Activated CD8-positive, alpha-beta T cell treated with anti-CD3 and anti-CD28 coated beads, Interleukin-2, amount 10 ng/mL, durations not matched to agents 7 days and 5 days (primary cell): ENCODE data around the gene HLA-DPB1. TPM values are rescaled to one million over a fixed set of nuclear protein-coding genes. Genes with fewer than 3 reads are reported as not detected.
"Not testable (repeated sequence)": the region's sequence is repeated elsewhere in the genome, so short reads cannot be mapped to it uniquely, and the experiment has no call there.

Source experiments
- ATAC-seq: fragments of 150-1000 bp; cut with Tn5 transposase; one replicate; pipeline ENCODE4 v1.10.0; 2021; ENCODE audit warnings: moderate library complexity
- CTCF ChIA-PET: fragments of 350-600 bp; sonication (Branson Sonifier 250); formaldehyde crosslinking; loops from one replicate; lab custom pipeline; 2021; ENCODE audit warnings: antibody characterized with exemption; lab: Charles Lee
- POLR2A ChIA-PET: fragments of 350-600 bp; sonication (Branson Sonifier 250); formaldehyde crosslinking; loops from one replicate; lab custom pipeline; 2021; ENCODE audit warnings: antibody characterized with exemption; lab: Charles Lee
- DNase-seq: peaks from one replicate; pipeline ENCODE4 v3.0.0-alpha.2; 2020
- H3K27ac Mint-ChIP-seq: one replicate; pipeline ENCODE4 v1.8.0; 2021; ENCODE audit warnings: mild to moderate bottlenecking, mixed read lengths
- H3K27me3 Mint-ChIP-seq: one replicate; pipeline ENCODE4 v1.8.0; 2021; ENCODE audit warnings: low read depth, mixed read lengths
- H3K36me3 Mint-ChIP-seq: one replicate; pipeline ENCODE4 v1.8.0; 2021; ENCODE audit warnings: low read depth, mixed read lengths
- H3K4me1 Mint-ChIP-seq: one replicate; pipeline ENCODE4 v1.8.0; 2021; ENCODE audit warnings: low read depth, mixed read lengths
- H3K4me3 Mint-ChIP-seq: one replicate; pipeline ENCODE4 v1.8.0; 2021; ENCODE audit warnings: mild to moderate bottlenecking, mixed read lengths
- H3K9me3 Mint-ChIP-seq: one replicate; pipeline ENCODE4 v1.8.0; 2022; ENCODE audit warnings: mixed read lengths; ENCODE audit not compliant: insufficient read depth
- total RNA-seq, 2 experiments: library from RNA; stranded (reverse); gene quantifications; one replicate each; pipeline ENCODE4 v1.2.3, GENCODE V29; 2021

HLA-DPB1 gene
- total RNA-seq, 2 experiments from 2014 or later: 21.0 to 22.8 TPM

DNA sequence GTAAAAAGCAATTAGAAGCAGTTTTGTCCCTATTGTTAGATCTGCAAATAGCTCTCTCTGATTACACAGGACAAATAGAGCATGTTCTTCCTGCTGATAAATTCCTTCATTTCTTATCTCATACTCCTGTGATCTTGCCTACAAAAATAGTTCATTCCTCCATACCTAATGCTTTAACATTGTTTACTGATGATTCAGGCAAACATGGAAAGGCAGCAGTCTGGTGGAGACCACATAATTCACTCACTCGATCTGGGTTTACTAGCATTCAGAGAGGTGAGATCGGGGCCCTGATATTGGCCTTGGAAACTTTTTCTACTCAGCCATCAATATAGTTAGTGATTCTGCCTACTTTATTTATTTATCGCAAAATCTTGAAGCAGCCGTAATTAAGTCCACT is 22.6 kb upstream of the HLA-DPB1 start:
- Mint-ChIP-seq H3K4me3 (no peak overlapping the region), H3K27ac (no peak overlapping the region), H3K36me3 (no peaks in the 10 kb centered on the region), H3K27me3 (peaks cover 33% of the 10 kb centered on the region), H3K9me3 (no peaks in the 10 kb centered on the region), H3K4me1 (no peaks in the 10 kb centered on the region)
- ChIA-PET CTCF (interaction anchor here (1.2 kb wide), 1 partner anchor 640 kb away, joined by 3 read pairs; no protein-coding TSS in a partner anchor), POLR2A (no interaction called here)
- DNase-seq (no peak), ATAC-seq (no peak)

DNA sequence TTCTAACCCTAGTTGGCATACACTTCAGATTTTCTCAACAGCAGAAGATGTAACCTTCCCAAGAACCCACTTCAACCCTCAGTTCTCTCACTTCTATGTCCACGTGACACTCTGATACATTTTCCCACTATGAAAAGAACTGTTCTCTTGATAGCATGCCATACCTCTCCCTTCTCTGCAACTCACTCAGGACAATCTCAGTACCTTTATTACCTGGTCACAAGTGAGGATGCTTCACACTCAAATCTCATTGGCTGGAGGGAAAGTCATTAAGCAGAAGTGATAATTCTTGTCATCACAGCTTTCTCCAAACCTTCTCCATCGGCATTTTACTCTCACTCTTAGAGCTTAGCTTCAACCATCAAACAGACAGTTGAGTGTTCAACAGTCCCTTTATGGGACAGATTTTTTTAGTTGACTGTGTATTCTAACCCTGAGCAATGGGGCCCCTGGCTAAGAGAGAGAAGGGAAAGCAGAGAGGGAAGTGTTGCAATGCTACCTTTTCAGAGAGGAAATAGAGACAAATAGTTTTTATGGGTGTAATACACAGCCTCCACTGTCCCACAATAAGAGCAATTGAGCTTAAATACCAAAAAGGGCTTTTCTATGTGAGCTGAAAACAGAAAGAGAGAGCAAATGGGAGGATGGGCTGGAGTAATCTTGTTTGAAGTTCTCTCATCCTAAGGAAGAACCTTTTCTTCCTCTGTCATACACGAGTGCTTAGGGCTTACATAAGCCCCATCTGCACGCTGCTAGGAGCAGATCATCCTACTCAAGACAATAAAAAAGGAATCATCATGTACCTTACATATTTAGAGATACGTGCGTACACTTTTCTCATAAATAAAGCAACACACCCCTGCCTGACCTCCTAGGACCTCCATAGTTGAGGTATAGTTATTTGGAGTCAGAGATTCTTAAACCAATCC is 18.3 kb upstream of the HLA-DPB1 start:
- no peak overlapping the region for H3K4me3 Mint-ChIP-seq
- ATAC-seq: no peak
- no peaks in the 10 kb centered on the region for H3K9me3 Mint-ChIP-seq
- no peak overlapping the region for H3K27ac Mint-ChIP-seq
- POLR2A ChIA-PET: no interaction called here
- no peak for DNase-seq
- H3K36me3 Mint-ChIP-seq: no peaks in the 10 kb centered on the region
- peaks cover 2% of the 10 kb centered on the region for H3K4me1 Mint-ChIP-seq
- CTCF ChIA-PET: interaction anchor here (0.6 to 0.7 kb wide), 2 partner anchors 17 to 73 kb away, joined by 3 read pairs; no protein-coding TSS in a partner anchor
- H3K27me3 Mint-ChIP-seq: peaks cover 24% of the 10 kb centered on the region

DNA sequence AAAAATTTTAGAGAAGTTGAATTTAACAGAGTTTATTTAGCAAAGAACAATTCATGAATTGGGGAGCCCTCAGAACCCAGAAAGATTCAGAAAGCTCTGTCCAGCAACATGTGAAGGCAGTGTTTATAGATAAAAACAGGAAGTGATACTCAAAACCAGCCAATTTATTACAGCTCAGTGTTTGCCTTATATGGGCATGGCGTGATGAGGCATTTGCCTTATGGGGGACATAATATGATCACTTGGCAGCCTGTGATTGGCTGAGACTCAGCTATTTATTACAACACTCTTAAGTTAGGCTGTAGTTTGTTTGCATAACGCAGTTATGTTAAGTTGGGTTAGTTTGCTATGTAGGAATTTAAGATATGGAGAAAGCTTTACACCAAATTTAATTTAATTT is 13.8 kb upstream of the HLA-DPB1 start:
- ATAC-seq (peak; percentile 49), DNase-seq (no peak)
- CTCF ChIA-PET: interaction anchor here (0.8 to 1.2 kb wide), 3 partner anchors 12 to 77 kb away, joined by 3 to 5 read pairs (median 3); no protein-coding TSS in a partner anchor
- Mint-ChIP-seq H3K4me1 (peaks cover 2% of the 10 kb centered on the region), H3K36me3 (peaks cover 6% of the 10 kb centered on the region), H3K9me3 (no peaks in the 10 kb centered on the region), H3K27ac (no peak overlapping the region), H3K27me3 (peaks cover 19% of the 10 kb centered on the region), H3K4me3 (no peak overlapping the region)
- POLR2A ChIA-PET: interaction anchor here (0.7 kb wide), 1 partner anchor 14 kb away, joined by 3 read pairs; the partner anchor contains the start of gene HLA-DPB1

GRCh38 chr6:33063435-33063834 is 12.4 kb upstream of the HLA-DPB1 start:
- H3K27ac Mint-ChIP-seq, ATAC-seq, H3K27me3 Mint-ChIP-seq, CTCF ChIA-PET, H3K4me3 Mint-ChIP-seq, DNase-seq, H3K9me3 Mint-ChIP-seq, H3K36me3 Mint-ChIP-seq, POLR2A ChIA-PET, H3K4me1 Mint-ChIP-seq: not testable (repeated sequence)

- no peak overlapping the region for H3K27ac Mint-ChIP-seq
- ChIA-PET CTCF (no interaction called here), POLR2A (no interaction called here)
These were observed 11.1 kb upstream of the HLA-DPB1 start for GRCh38 chr6:33064723-33065122.

DNA sequence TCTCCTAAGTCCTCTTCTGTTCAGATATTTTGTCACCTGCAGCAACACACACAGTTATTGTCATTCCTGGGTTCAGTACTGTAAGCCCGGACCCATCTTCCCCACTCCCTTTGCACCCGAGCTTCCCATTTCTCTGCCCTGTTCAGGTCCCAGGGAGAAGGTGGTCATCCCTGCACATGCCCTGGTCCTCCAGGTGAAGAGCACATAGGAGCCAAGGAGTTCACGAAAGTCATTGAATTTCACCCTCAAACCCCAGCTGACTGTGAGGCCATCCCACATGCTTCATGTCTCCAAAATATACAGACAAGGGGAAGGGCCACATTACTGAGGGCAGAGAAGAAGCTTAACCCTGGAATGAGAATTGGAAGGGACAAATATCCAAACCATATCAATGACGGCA is 10.5 kb upstream of the HLA-DPB1 start:
- peaks cover 2% of the 10 kb centered on the region for H3K4me1 Mint-ChIP-seq
- H3K4me3 Mint-ChIP-seq: no peak overlapping the region
- POLR2A ChIA-PET: no interaction called here
- peaks cover 6% of the 10 kb centered on the region for H3K27me3 Mint-ChIP-seq
- ATAC-seq (no peak), DNase-seq (no peak)
- CTCF ChIA-PET: no interaction called here
- peaks cover 13% of the 10 kb centered on the region for H3K36me3 Mint-ChIP-seq
- H3K9me3 Mint-ChIP-seq: no peaks in the 10 kb centered on the region
- no peak overlapping the region for H3K27ac Mint-ChIP-seq

More at GRCh38 chr6:33064723-33065122, 11.1 kb upstream of the HLA-DPB1 start:
- Mint-ChIP-seq H3K9me3 (no peaks in the 10 kb centered on the region), H3K27me3 (peaks cover 6% of the 10 kb centered on the region), H3K36me3 (peaks cover 13% of the 10 kb centered on the region), H3K4me1 (peaks cover 2% of the 10 kb centered on the region), H3K4me3 (no peak overlapping the region)
- ATAC-seq (no peak), DNase-seq (no peak)

DNA sequence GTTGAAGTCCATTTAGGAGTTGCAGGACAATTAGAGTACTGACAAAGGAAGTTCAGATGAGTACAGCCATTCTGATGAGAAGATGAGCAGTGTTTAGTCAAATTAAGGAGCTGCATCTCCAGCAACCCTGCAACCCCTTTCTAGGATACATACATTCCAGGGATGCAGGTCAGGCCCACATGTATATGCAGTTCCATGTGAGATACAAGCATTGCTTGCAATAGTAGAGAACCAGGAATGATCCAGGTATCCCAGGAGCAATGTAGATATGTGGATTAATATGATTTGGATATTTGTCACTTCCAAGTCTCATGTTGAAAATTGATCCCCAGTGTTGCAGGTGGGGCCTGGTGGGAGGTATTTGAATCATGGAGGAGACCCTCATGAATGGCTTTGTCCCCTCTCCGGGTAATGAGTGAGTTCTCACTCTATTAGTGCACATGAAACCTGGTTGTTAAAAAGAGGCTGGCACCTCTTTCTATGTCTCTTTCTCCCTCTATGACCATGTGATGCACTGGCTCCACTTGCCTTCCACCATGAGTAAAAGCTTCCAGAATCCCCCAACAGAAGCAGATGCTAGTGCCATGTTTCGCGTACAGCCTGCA is 8.8 kb upstream of the HLA-DPB1 start:
- Mint-ChIP-seq H3K36me3 (peaks cover 13% of the 10 kb centered on the region), H3K27ac (no peak overlapping the region), H3K4me1 (peaks cover 8% of the 10 kb centered on the region), H3K4me3 (no peak overlapping the region), H3K27me3 (peaks cover 10% of the 10 kb centered on the region), H3K9me3 (no peaks in the 10 kb centered on the region)
- ATAC-seq (no peak), DNase-seq (no peak)
- ChIA-PET POLR2A (no interaction called here), CTCF (interaction anchor here (1.1 kb wide), 1 partner anchor 9 kb away, joined by 3 read pairs; the partner anchor contains the start of gene HLA-DPB1)

- Mint-ChIP-seq H3K36me3 (peaks cover 13% of the 10 kb centered on the region), H3K27ac (no peak overlapping the region), H3K9me3 (no peaks in the 10 kb centered on the region), H3K4me3 (no peak overlapping the region), H3K4me1 (peaks cover 18% of the 10 kb centered on the region), H3K27me3 (peaks cover 6% of the 10 kb centered on the region)
- no peak for DNase-seq
- no peak for ATAC-seq
- ChIA-PET CTCF (interaction anchor here (1.1 to 1.7 kb wide), 3 partner anchors 23 to 135 kb away, joined by 4 to 6 read pairs (median 4); no protein-coding TSS in a partner anchor), POLR2A (no interaction called here)
These were observed 6.6 kb upstream of the HLA-DPB1 start for GRCh38 chr6:33069021-33069738.

- no peak overlapping the region for H3K4me3 Mint-ChIP-seq
- peaks cover 27% of the 10 kb centered on the region for H3K4me1 Mint-ChIP-seq
- POLR2A ChIA-PET: no interaction called here
These were observed 4.9 kb upstream of the HLA-DPB1 start for GRCh38 chr6:33070909-33071308.

GRCh38 chr6:33071569-33071968 is 4.2 kb upstream of the HLA-DPB1 start:
- DNase-seq (no peak), ATAC-seq (no peak)
- ChIA-PET POLR2A (interaction anchor here (0.6 to 2.3 kb wide), 3 partner anchors 58 to 100 kb away, joined by 3 to 6 read pairs (median 4); no protein-coding TSS in a partner anchor), CTCF (interaction anchor here (1.0 to 2.8 kb wide), 6 partner anchors 11 to 57 kb away, joined by 3 to 12 read pairs (median 4); no protein-coding TSS in a partner anchor)
- peaks cover 7% of the 10 kb centered on the region for H3K36me3 Mint-ChIP-seq
- no peak overlapping the region for H3K27ac Mint-ChIP-seq
- no peaks in the 10 kb centered on the region for H3K9me3 Mint-ChIP-seq
- peaks cover 32% of the 10 kb centered on the region for H3K4me1 Mint-ChIP-seq
- H3K4me3 Mint-ChIP-seq: peak overlapping the region; percentile 3
- peaks cover 6% of the 10 kb centered on the region for H3K27me3 Mint-ChIP-seq

More at GRCh38 chr6:33070909-33071308, 4.9 kb upstream of the HLA-DPB1 start:
- H3K36me3 Mint-ChIP-seq: peaks cover 9% of the 10 kb centered on the region
- no peak for DNase-seq
- CTCF ChIA-PET: interaction anchor here (1.0 to 1.7 kb wide), 4 partner anchors 46 to 137 kb away, joined by 3 to 4 read pairs (median 4); no protein-coding TSS in a partner anchor
- H3K9me3 Mint-ChIP-seq: no peaks in the 10 kb centered on the region
- no peak for ATAC-seq
- H3K27me3 Mint-ChIP-seq: peaks cover 6% of the 10 kb centered on the region
- H3K27ac Mint-ChIP-seq: no peak overlapping the region
